ENCODE data around the gene TMEM14C.

Gene TMEM14C

GRCh38 chr6:10759884-10760329 is 37.0 kb downstream of the TMEM14C start:
- DNase-seq (ENCODE audit: low read depth in 2 of 2) = no peak

GRCh38 chr6:10763006-10763405 is 40.1 kb downstream of the TMEM14C start:
- DNase-seq (ENCODE audit: low read depth in 2 of 2) = no peak

GRCh38 chr6:10769419-10769818 is 46.5 kb downstream of the TMEM14C start:
- DNase-seq (ENCODE audit: low read depth in 2 of 2) = no peak

GRCh38 chr6:10771371-10771894 is 48.6 kb downstream of the TMEM14C start:
- no peak for DNase-seq (ENCODE audit: low read depth in 2 of 2)

GRCh38 chr6:10778230-10778629 is 55.4 kb downstream of the TMEM14C start:
- DNase-seq (ENCODE audit: low read depth in 2 of 2) = no peak

- DNase-seq (ENCODE audit: low read depth in 2 of 2) = no peak
These were observed 56.2 kb downstream of the TMEM14C start for GRCh38 chr6:10779076-10779475.
